HepG2 (cell line): ENCODE measurements around the gene CFAP54. TPM values are rescaled to one million over a fixed set of nuclear protein-coding genes. Genes with fewer than 3 reads are reported as not detected.
A peak's percentile ranks its signal among the peaks of the same experiment; 100 is the strongest.

Source experiments
- BCL3 ChIP-seq: sonication (generic); formaldehyde crosslinking; IDR thresholded peaks from 2 replicates; pipeline ENCODE4 v1.5.1; 2020; ENCODE audit warnings: mild to moderate bottlenecking, missing genetic modification reagents, moderate library complexity
- CBFB ChIP-seq: sonication (generic); formaldehyde crosslinking; IDR thresholded peaks from 2 replicates; pipeline ENCODE4 v1.4.0; 2020; ENCODE audit warnings: missing genetic modification reagents
- GRHL1 ChIP-seq: sonication (generic); formaldehyde crosslinking; conservative IDR thresholded peaks from 2 replicates; pipeline ENCODE4 v1.8.0; 2022; ENCODE audit warnings: missing genetic modification reagents
- HCFC1 ChIP-seq: fragments of 150-350 bp; IDR thresholded peaks from 2 replicates; pipeline ENCODE4 v1.6.1; 2014; ENCODE audit warnings: low read depth, low read length
- HNF1B ChIP-seq: sonication (generic); formaldehyde crosslinking; IDR thresholded peaks from 2 replicates; pipeline ENCODE4 v1.5.1; 2020; ENCODE audit warnings: mild to moderate bottlenecking, moderate library complexity, missing genetic modification reagents
- IRF9 ChIP-seq: sonication (generic); formaldehyde crosslinking; IDR thresholded peaks from 2 replicates; pipeline ENCODE4 v1.8.0; 2022; ENCODE audit warnings: missing genetic modification reagents, mild to moderate bottlenecking, borderline replicate concordance
- KDM5B ChIP-seq: sonication (generic); formaldehyde crosslinking; IDR thresholded peaks from 2 replicates; pipeline ENCODE4 v1.4.0; 2020; ENCODE audit warnings: missing genetic modification reagents, mild to moderate bottlenecking, borderline replicate concordance
- RFXAP ChIP-seq: sonication (generic); formaldehyde crosslinking; IDR thresholded peaks from 2 replicates; pipeline ENCODE4 v1.4.0; 2020; ENCODE audit warnings: missing genetic modification reagents, borderline replicate concordance
- TCF7 ChIP-seq: sonication (generic); IDR thresholded peaks from 2 replicates; pipeline ENCODE4 v1.6.1; 2016; ENCODE audit warnings: antibody characterized with exemption, low read depth
- ZBTB37 ChIP-seq: sonication (generic); formaldehyde crosslinking; IDR thresholded peaks from 2 replicates; pipeline ENCODE4 v1.4.0; 2020; ENCODE audit warnings: mild to moderate bottlenecking, missing genetic modification reagents
- ZMAT5 ChIP-seq: sonication (generic); formaldehyde crosslinking; IDR thresholded peaks from 2 replicates; pipeline ENCODE4 v1.5.0; 2020; ENCODE audit warnings: mild to moderate bottlenecking, low read depth, missing genetic modification reagents, borderline replicate concordance
- ZNF280B ChIP-seq: sonication (generic); formaldehyde crosslinking; IDR thresholded peaks from 2 replicates; pipeline ENCODE4 v1.5.0; 2020; ENCODE audit warnings: missing genetic modification reagents, mild to moderate bottlenecking, borderline replicate concordance
- ZNF430 ChIP-seq: sonication (generic); formaldehyde crosslinking; IDR thresholded peaks from 2 replicates; pipeline ENCODE4 v1.9.0; 2021; ENCODE audit warnings: mild to moderate bottlenecking, missing genetic modification reagents
- ZNF550 ChIP-seq: sonication (generic); formaldehyde crosslinking; IDR thresholded peaks from 2 replicates; pipeline ENCODE4 v1.4.0; 2020; ENCODE audit warnings: mild to moderate bottlenecking, missing genetic modification reagents, borderline replicate concordance
- ZNF552 ChIP-seq: sonication (generic); formaldehyde crosslinking; IDR thresholded peaks from 2 replicates; pipeline ENCODE4 v1.9.0; 2022; ENCODE audit warnings: missing genetic modification reagents, mild to moderate bottlenecking, borderline replicate concordance
- ZNF605 ChIP-seq: sonication (generic); formaldehyde crosslinking; IDR thresholded peaks from 2 replicates; pipeline ENCODE4 v1.8.0; 2022; ENCODE audit warnings: mild to moderate bottlenecking, missing genetic modification reagents
- ZNF7 ChIP-seq: IDR thresholded peaks from 2 replicates; pipeline ENCODE4 v1.6.1; 2016; ENCODE audit warnings: missing biosample characterization, missing genetic modification reagents
- polyA plus RNA-seq, 8 experiments: library from polyadenylated mRNA; depleted of rRNA in 3 of 8; stranded (reverse) in 7 of 8; unstranded in 1 of 8; fragments of >200 nt; fragmentation: Illumina TruSeq in 4 of 8; extraction: Trizol in 4 of 8; gene quantifications; 2 replicates each; pipeline versions ENCODE4 v1.2.1 to v1.2.3, GENCODE V29; 2011 to 2016; ENCODE audit warnings: low read depth in 4 of 8, missing spikeins in 1 of 8, mixed read lengths in 1 of 8; ENCODE audit not compliant: insufficient read depth in 1 of 8
- total RNA-seq, 5 experiments: library from RNA; depleted of rRNA; stranded (reverse); fragments of >200 nt; fragmentation: Illumina TruSeq; extraction: Trizol; gene quantifications; 2 replicates each; pipeline ENCODE4 v1.2.3, GENCODE V29; 2016; ENCODE audit warnings: low read depth in 1 of 5

Gene CFAP54
- total and polyA plus RNA-seq, 2 of the 13 experiments (the other 11 are each of a cell fraction or from before 2014, with no cell fraction given) = not detected

- TF ChIP-seq GRHL1 (CRISPR knock-in tag) (no peak), ZMAT5 (no peak), TCF7 (no peak), BCL3 (CRISPR knock-in tag) (no peak), ZNF552 (CRISPR knock-in tag) (no peak; the same call in 1 of the 2 replicates), ZNF605 (no peak; the same call in 1 of the 2 replicates), ZBTB37 (CRISPR knock-in tag) (no peak), ZNF7 (CRISPR knock-in tag) (no peak), HCFC1 (0 out of 2 replicates have a peak, but pooled peaks have one; percentile 15), RFXAP (CRISPR knock-in tag) (peak; percentile 92), ZNF550 (CRISPR knock-in tag) (no peak), HNF1B (CRISPR knock-in tag) (no peak), ZNF280B (no peak), IRF9 (peak; percentile 34; the same call in 1 of the 2 replicates), CBFB (peak; percentile 63), ZNF430 (CRISPR knock-in tag) (peak; percentile 12; the same call in 1 of the 2 replicates), KDM5B (peak; percentile 48; the same call in 1 of the 2 replicates)
Measured at GRCh38 chr12:96906849-96907670, 417.7 kb downstream of the CFAP54 start, which contains the start of gene NEDD1 (continued).
